H1 (cell line): Measurements from ENCODE around the gene BPIFB6. TPM values are rescaled to one million over a fixed set of nuclear protein-coding genes. Genes with fewer than 3 reads are reported as not detected.

Source experiments
- SAP30 ChIP-seq: fragments of 300-600 bp; sonication (generic); IDR thresholded peaks from 2 replicates; pipeline ENCODE4 v1.7.1; 2012; ENCODE audit warnings: low read length, moderate library complexity, mild to moderate bottlenecking, inconsistent platforms; ENCODE audit not compliant: insufficient read depth, insufficient replicate concordance
- TAF7 ChIP-seq: optimal IDR thresholded peaks from 2 replicates; pipeline ENCODE3; 2011; ENCODE audit warnings: low read depth, mild to moderate bottlenecking, inconsistent platforms, low read length, moderate library complexity, borderline replicate concordance
- polyA plus RNA-seq, 7 experiments: library from polyadenylated mRNA; depleted of rRNA in 3 of 7; stranded (reverse) in 5 of 7; unstranded in 2 of 7; fragments of >200 nt in 5 of 7; fragments of 200-250 nt in 2 of 7; gene quantifications; 1 replicate in 5 of 7; 2 replicates in 1 of 7; 4 replicates in 1 of 7; pipeline versions ENCODE4 v1.2.1 to v1.2.3, GENCODE V29; 2011 to 2013; ENCODE audit warnings: missing spikeins in 2 of 7, mixed read lengths in 2 of 7
- total RNA-seq: library from RNA; stranded (reverse); fragmentation: NEBNext Ultra II Directional; extraction: Animal tissue kit (Norgen Biotek cat#: 25700); gene quantifications from 2 replicates; pipeline ENCODE4 v1.2.1, GENCODE V29; 2021

Gene BPIFB6
- total and polyA plus RNA-seq, 2 of the 8 experiments (the other 6 are each of a cell fraction or from before 2014, with no cell fraction given), result not detected

DNA sequence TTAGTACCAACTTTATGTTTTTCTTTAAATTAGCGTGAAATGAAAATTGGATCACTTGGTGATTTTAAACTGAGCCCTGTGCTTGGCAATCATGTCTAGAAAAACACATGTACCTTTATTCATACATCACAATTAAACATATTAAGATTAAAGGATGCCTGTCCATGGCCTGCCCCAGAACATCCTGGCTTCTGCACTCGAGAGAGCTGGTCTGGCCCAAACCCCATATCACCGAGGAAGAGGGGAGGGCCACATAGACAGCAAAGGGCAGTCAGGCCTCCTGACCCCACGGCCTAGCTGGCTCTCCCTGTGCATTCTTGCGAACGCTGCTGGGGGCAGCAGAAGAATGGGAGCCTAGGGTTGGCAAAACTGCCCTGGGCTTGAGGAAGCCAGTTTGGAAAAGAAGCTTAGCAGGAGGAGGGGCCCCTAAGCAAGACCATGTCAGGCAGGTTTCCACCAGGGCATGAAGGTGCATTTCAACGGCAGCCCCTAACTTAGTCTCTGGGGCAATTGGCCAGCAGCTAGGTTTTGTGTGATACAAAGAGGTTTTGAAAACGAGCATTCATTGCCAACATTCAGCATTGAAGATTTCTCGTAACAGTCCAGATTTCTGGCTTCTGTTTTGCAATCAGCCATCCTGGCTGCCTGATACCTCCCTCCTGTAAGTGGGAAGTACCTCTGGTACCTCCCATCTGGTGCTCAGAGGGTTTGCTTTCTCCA, 30.8 kb downstream of the BPIFB6 start (continued):
- no peak for TF ChIP-seq TAF7
- TF ChIP-seq SAP30, result no peak
